Type B pancreatic cell (in vitro differentiated cells): ENCODE measurements around the gene ATP8A2. TPM values are rescaled to one million over a fixed set of nuclear protein-coding genes. Genes with fewer than 3 reads are reported as not detected.
"Not testable (repeated sequence)": the region's sequence is repeated elsewhere in the genome, so short reads cannot be mapped to it uniquely, and the experiment has no call there.

ENCODE experiments used
- DNase-seq: peaks from one replicate; pipeline ENCODE4 v3.0.0; 2021; ENCODE audit warnings: mixed read lengths; ENCODE audit not compliant: unreplicated experiment; ENCODE audit errors: extremely low spot score
- H3K27ac Mint-ChIP-seq: 2 replicates; pipeline ENCODE4 v1.8.0; 2021; ENCODE audit warnings: mild to moderate bottlenecking, mixed read lengths
- H3K27me3 Mint-ChIP-seq: 2 replicates; pipeline ENCODE4 v1.8.0; 2021; ENCODE audit warnings: mixed read lengths
- H3K36me3 Mint-ChIP-seq: 2 replicates; pipeline ENCODE4 v1.8.0; 2021; ENCODE audit warnings: mixed read lengths
- H3K4me1 Mint-ChIP-seq: one replicate; pipeline ENCODE4 v1.8.0; 2021; ENCODE audit warnings: mixed read lengths; ENCODE audit not compliant: unreplicated experiment
- H3K4me3 Mint-ChIP-seq: 2 replicates; pipeline ENCODE4 v1.8.0; 2021; ENCODE audit warnings: mild to moderate bottlenecking, mixed read lengths
- H3K9me3 Mint-ChIP-seq: 2 replicates; pipeline ENCODE4 v1.8.0; 2021; ENCODE audit warnings: mixed read lengths
- CTCF ChIP-seq: fragments of 200-600 bp; sonication (generic); conservative IDR thresholded peaks from 2 replicates; pipeline ENCODE4 v1.5.0; 2021; ENCODE audit warnings: antibody characterized with exemption, mild to moderate bottlenecking
- total RNA-seq: library from RNA; stranded (reverse); gene quantifications from 2 replicates; pipeline ENCODE4 v1.2.1, GENCODE V29; 2021; ENCODE audit warnings: low replicate concordance

ATP8A2 gene
- total RNA-seq, 1 donor from 2014 or later, result 13.8 TPM

GRCh38 chr13:25951831-25952230 is 580.1 kb downstream of the ATP8A2 start:
- no peak overlapping the region for H3K27ac Mint-ChIP-seq
- H3K27me3 Mint-ChIP-seq, result no peaks in the 10 kb centered on the region
- H3K4me3 Mint-ChIP-seq, result no peak overlapping the region
- TF ChIP-seq CTCF, result no peak
- no peaks in the 10 kb centered on the region for H3K4me1 Mint-ChIP-seq
- no peak for DNase-seq
- peaks cover 8% of the 10 kb centered on the region for H3K9me3 Mint-ChIP-seq
- H3K36me3 Mint-ChIP-seq, result no peaks in the 10 kb centered on the region

- H3K27me3 Mint-ChIP-seq, H3K4me3 Mint-ChIP-seq, H3K27ac Mint-ChIP-seq, H3K36me3 Mint-ChIP-seq, H3K9me3 Mint-ChIP-seq, DNase-seq, H3K4me1 Mint-ChIP-seq: not testable (repeated sequence)
These were observed 582.3 kb downstream of the ATP8A2 start for GRCh38 chr13:25954080-25954479.

DNA sequence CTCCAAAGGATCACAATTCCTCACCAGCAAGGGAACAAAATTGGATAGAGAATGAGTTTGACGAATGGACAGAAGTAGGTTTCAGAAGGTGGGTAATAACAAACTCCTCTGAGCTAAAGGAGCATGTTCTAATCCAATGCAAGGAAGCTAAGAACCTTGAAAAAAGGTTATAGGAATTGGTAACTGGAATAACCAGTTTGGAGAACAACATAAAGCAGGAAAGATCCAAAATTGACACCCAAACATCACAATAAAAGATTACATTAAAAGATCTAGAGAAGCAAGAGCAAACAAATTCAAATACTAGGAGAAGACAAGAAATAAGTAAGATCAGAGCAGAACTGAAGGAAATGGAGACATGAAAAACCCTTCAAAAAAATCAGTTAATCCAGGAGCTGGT is 583.2 kb downstream of the ATP8A2 start:
- DNase-seq, H3K4me1 Mint-ChIP-seq, H3K27me3 Mint-ChIP-seq, H3K9me3 Mint-ChIP-seq, H3K36me3 Mint-ChIP-seq, H3K27ac Mint-ChIP-seq, H3K4me3 Mint-ChIP-seq: not testable (repeated sequence)

DNA sequence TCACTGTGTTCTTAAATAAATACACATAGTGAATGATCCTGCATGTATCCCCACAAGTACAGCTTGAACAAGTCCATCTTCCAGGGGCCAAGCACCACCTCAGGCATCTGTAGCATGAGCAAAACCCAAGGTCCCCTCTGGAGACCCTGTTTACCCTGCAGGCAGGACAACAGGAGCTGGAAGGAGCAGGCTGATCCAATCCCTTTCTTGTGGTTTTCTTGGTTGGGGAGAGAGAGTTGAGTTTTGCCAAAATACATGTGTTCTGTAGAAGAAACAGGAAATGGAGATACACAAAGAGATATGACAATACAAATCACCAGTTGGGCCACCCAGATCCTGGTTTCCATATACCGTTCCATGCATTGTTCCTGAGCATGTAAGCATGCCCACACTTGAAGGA is 587.2 kb downstream of the ATP8A2 start:
- peaks cover 8% of the 10 kb centered on the region for H3K9me3 Mint-ChIP-seq
- no peak overlapping the region for H3K4me3 Mint-ChIP-seq
- no peaks in the 10 kb centered on the region for H3K4me1 Mint-ChIP-seq
- H3K27me3 Mint-ChIP-seq, result no peaks in the 10 kb centered on the region
- H3K27ac Mint-ChIP-seq, result no peak overlapping the region
- H3K36me3 Mint-ChIP-seq, result no peaks in the 10 kb centered on the region
- DNase-seq, result no peak
- no peak for TF ChIP-seq CTCF

- H3K9me3 Mint-ChIP-seq, result peaks cover 2% of the 10 kb centered on the region
- no peaks in the 10 kb centered on the region for H3K36me3 Mint-ChIP-seq
- no peaks in the 10 kb centered on the region for H3K4me1 Mint-ChIP-seq
- no peak for DNase-seq
- H3K4me3 Mint-ChIP-seq, result no peak overlapping the region
- no peaks in the 10 kb centered on the region for H3K27me3 Mint-ChIP-seq
- TF ChIP-seq CTCF, result no peak
- H3K27ac Mint-ChIP-seq, result no peak overlapping the region
These were observed 589.5 kb downstream of the ATP8A2 start for GRCh38 chr13:25961294-25961693.

GRCh38 chr13:25963674-25964073 is 591.9 kb downstream of the ATP8A2 start:
- Mint-ChIP-seq H3K36me3 (no peaks in the 10 kb centered on the region), H3K4me3 (no peak overlapping the region), H3K4me1 (no peaks in the 10 kb centered on the region), H3K27ac (no peak overlapping the region), H3K9me3 (no peaks in the 10 kb centered on the region), H3K27me3 (no peaks in the 10 kb centered on the region)
- TF ChIP-seq CTCF, result no peak
- DNase-seq, result no peak

GRCh38 chr13:25965596-25965995 is 593.8 kb downstream of the ATP8A2 start:
- DNase-seq, result no peak
- Mint-ChIP-seq H3K36me3 (peaks cover 6% of the 10 kb centered on the region), H3K9me3 (no peaks in the 10 kb centered on the region), H3K27ac (no peak overlapping the region), H3K4me3 (no peak overlapping the region), H3K4me1 (peaks cover 4% of the 10 kb centered on the region), H3K27me3 (peaks cover 4% of the 10 kb centered on the region)
- TF ChIP-seq CTCF, result no peak
